GM19372 (cell line): ENCODE results near the gene GDA.
A peak's percentile ranks its signal among the peaks of the same experiment; 100 is the strongest.

ENCODE experiments used
- ATAC-seq: cut with Tn5 transposase; IDR thresholded peaks from one replicate; pipeline ENCODE4 v1.9.1; 2021; ENCODE audit warnings: mild to moderate bottlenecking, low read depth, moderate library complexity; ENCODE audit not compliant: unreplicated experiment

Gene GDA

DNA sequence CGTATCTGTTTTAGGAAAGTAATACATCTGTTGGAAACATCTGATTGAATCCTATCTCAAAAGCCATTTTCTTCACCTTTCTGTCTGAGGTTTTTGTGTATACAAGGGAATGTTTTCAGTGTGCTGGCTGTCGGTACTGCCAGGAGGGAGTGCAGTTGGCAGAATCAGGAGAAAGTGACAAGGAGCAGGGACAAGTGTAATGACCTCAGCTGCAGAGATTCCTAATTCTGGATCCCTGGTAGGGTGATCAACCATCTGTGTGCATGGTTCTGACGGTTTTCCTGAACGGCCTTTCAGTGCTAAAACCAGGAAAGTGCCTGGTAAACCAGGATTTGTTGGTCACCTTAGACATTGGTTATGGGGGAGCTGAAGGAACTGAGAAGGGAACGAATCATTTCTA is 1.6 kb upstream of the GDA start:
- no peak for ATAC-seq

DNA sequence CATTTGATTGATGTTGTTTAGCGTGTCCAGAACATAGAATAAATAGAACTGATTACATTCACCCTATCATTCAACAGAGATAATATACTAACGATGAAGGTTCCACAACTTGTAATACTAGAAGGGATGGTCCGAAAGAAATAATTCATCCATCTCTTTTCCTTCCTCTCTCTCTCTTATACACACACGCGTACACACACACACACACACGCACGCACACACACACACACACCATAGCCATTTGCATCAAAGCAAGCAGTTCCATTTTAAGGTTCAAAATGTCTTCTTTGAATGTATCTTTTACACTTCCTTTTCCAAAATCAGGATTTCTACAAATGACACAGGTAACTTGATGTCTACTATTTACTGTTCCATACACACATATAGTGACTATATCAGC is 887 bp downstream of the GDA start:
- no peak for ATAC-seq

DNA sequence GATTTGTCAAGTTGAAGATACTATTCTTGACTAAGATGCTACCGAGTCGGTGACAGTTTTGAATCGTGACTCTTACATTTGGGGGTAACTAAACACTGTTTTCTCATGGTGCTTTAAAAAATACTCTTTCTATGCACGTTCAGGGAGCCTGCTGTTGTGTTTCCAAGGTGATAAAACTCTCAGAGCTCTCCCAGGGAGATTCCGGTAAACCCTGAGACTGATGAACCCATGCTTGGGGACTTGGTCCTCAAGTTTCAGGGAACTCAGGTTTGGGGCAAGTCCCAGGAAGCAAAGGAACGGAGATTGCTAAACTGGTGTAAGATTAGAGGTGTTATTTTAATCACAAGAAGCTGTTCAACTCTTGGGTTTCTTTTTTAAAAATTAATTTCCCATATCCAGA is 1.4 kb downstream of the GDA start:
- no peak for ATAC-seq

DNA sequence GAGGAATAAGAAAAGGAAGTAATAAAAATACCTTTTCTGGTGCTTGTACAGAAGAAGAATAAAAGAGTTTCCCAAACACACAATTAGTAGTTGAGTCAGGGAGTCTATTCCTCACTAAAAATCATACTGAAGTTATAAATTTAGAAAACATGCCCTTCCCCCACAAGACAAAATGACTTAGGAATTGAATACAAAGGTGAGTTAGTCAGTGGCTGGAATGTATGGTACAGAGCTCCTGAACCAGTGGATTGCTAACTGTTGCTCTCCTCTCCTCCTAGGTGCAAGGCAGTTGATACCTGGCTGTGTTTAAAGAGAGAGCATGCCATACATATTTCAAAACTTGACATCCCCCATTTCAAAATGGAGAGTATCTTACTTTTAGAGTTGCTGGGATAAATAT is 1.9 kb downstream of the GDA start:
- ATAC-seq, result no peak

DNA sequence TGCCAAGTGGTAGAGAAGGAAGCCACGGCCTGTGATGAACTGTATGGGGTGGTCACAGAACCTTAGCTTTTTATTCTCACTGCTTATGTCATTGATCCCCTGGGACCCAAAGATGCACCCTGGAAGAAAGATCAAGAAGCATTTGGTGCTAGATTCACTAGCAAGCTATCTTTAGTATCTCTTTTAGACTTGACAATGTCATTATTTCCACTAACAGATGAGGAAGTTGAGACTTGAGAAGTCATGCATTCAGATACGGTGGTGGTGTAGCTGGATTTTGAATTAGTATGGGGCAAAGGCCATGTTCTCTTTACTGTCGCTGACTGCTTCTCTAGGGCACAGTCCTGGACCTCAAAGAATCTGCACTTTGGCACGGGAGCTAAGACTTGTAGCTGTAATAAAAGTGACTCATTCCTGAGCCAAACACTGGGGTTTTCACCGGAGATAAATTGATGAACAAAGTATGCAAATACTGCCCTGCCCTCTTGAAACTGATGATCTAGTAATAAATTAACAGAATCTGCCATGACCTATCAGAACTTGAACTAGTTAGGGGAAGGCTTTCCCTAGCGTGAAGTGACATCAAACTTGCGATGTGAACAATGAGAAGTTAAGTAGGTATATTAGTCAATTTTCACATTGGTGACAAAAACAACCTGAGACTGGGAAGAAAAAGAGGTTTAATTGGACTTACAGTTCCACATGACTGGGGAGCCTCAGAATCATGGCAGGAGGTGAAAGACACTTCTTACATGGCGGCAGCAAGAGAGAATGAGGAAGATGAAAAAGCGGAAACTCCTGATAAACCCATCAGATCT is 5.4 kb downstream of the GDA start:
- ATAC-seq, result peak; percentile 77

DNA sequence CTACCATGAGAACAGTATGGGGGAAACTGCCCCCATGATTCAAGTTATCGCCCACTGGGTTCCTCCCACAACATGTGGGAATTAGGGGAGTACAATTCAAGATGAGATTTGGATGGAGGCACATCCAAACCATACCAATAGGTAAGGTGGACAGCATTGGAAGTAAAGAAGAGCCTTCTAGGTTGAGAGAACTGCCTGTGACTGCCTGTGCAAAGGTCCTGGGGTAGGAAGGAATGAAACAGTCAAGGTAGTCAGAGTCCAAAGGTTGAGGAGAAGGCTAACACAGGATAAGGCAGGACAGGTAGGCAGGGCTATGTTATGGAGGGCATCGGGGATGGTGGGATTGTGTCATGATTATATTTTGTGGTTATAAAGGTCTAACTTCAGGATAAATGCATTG is 6.1 kb downstream of the GDA start:
- no peak for ATAC-seq

DNA sequence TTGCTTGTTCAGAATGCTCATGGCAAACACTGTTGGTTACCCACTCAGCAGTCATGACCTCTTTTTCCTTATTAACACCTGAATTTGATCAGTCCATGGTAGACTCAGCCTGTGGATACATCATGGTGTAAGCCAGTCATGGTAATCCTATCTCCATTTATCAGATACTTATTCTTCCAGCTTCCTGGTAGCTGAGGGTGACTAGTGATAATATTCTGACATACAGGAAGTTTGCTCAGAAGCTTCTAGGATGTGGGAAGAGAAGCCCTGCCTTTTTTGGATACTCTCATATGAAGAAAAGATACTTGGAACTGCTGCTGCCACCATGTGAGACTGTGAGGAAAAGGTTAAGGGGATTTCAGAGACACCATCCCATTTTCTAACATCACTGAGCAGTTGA is 7.3 kb downstream of the GDA start:
- ATAC-seq, result no peak

DNA sequence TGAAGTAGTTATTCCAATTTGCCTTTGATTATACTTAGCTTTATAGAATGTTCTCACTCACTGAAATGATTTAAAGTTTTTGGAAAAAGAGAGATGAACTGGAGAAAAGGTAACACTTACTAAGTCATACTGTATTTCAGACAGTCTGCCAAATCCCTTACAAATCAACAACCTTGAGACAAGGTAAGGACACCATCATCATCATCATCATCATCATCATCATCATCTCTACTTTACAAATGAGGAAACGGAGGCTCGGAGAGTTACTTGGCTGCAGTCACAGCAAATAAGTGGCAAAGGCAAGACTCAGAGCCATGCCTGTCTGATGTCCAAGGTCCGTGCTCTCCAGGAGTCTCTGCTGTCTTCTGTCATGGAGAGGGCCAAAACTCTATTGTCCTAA is 9.4 kb downstream of the GDA start:
- ATAC-seq, result no peak

DNA sequence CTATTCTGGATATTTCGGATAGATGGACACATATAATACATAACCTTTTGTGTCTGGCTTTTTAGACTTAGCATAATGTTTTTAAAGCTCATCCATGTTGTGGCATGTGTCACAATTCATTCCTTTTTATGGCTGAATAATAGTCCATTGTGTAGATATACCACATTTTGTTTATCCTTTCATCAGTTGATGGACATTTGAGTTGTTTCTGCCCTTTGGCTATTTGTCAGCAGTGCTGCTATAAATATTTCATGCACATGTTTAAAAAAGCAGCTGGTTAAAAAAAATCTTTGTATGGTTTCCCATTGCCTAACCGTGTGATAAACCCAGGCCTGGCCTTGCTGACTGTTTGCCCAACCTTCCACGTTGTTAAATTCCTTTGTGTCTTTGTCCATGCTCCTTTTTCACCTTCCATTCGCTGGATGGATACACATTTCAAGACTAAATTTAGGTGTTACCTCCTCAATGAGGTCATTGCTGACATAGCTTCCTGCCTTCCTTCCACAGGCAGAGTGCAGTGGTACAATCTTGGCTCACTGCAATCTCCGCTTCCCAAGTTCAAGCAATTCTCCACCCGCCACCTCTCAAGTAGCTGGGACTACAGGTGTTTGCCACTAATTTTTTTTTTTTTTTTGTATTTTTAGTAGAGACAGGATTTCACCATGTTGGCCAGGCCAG is 11.3 kb downstream of the GDA start:
- ATAC-seq, result no peak

DNA sequence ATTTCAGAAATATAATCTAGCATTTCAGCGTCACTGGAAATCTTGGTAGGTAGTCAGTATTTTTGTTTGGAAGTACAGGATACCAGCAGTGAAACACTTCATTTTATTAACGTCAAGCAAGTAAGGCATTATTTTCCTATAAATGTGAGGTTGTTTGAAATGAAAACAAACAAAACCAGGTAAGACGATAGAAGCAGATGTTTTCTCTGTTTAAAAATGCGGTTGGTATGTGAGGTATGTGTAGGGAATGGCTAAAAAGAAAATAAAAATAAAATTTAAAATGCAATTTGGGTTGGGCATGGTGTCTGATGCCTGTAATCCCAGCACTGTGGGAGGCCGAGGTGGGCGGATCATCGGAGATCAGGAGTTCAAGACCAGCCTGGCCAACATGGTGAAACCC is 16.1 kb downstream of the GDA start:
- no peak for ATAC-seq

DNA sequence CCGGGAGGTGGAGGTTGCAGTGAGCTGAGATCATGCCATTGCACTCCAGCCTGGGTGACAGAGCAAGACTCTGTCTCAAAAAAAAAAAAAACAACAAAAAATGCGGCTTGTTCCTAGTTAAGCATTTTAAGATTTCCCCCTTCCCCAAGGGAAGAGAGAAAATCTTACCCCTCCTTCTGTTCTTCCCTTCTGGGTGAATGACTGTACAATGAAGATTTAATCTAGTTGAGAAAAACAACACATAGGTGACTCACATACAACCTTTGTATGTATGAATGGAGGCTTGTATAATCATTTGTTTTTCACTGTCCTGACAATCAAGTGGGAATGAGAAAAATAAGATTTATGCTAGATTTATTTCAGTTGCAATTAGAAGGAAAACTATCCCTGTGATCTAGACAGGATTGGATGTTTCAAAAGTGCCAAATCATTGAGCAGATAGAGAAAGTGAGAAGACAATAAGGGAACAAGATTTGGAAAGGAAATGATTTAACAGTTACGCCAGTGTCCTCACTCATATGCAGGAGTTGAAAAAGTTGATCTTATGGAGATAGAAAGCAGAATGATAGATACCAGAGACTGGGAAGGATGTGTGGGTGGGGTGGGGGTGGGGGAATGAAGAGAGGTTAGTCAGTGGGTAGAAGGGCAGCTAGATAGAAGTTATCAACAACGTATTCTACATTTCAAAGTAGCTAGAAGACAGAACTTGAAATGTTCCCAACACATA is 16.7 kb downstream of the GDA start:
- no peak for ATAC-seq

DNA sequence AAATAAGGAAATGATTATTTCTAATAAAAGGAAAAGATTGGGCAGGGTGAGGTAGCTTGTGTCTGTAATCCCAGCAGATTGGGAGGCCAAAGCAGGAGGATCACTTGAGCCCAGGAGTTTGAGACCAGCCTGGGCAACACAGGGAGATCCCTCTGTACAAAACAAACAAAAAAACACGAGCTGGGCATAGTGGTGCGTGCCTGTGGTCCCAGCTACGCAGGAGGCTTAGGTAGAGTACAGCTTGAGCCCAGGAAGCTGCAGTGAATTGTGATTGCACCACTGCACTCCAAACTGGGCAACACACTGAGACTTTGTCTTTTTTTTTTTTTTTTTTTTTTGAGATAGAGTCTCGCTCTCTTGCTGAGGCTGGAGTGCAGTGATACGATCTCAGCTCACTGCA is 18.8 kb downstream of the GDA start:
- ATAC-seq, result no peak

DNA sequence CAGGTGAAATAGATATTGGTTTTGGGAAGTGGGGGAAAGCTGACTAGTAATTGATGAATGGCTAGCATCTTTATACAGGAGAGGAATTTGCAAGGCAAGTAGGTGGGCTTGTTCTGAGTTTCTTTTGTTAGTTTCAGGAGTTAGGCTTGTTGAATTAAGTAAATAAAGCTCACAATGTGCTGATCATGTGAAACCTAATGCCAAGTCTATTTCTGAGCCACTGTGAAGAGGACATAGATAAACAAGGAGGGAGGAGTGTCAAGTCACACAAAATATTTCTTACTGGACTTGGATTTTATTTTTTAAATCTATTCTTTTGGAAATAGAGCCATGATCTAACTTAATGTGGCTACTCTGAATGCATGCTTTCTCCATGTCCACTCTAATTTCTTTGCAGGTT is 19.9 kb downstream of the GDA start:
- no peak for ATAC-seq

DNA sequence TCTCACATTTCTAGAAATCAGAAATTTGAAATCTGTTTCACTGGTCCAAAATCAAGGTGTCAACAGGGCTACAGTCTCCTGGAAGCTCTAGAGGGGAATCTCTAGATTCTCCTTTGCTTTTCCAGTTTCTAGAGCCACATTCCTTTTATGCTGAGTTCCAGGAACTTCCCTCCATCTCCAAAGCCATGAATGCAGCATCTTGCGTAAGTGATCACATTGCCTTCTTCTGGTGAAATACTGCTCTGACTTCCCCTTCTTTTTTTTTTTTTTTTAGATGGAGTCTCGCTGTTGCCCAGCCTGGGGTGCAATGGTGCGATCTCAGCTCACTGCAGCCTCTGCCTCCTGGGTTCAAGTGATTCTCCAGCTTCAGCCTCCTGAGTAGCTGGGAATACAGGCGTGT is 23.8 kb downstream of the GDA start:
- ATAC-seq, result no peak

DNA sequence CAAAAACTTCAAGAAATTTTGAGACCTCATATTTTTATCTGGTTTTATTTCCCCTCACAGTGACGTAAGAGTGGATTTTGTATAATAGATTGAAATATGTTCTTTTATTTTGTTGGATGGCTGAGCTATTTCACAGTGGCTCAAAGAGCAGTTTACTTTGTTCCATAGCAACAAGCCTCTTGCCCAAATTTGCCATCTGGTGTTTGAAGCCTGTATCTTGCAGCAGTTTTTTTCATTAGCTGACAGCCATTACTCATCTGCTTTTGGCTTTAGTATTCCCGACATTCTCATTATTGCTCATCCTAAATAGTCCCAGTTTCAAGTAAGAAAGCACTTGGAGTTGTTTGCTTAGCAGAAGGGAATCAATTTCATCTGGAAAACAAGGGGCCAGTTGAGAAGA is 36.3 kb downstream of the GDA start:
- ATAC-seq, result no peak

DNA sequence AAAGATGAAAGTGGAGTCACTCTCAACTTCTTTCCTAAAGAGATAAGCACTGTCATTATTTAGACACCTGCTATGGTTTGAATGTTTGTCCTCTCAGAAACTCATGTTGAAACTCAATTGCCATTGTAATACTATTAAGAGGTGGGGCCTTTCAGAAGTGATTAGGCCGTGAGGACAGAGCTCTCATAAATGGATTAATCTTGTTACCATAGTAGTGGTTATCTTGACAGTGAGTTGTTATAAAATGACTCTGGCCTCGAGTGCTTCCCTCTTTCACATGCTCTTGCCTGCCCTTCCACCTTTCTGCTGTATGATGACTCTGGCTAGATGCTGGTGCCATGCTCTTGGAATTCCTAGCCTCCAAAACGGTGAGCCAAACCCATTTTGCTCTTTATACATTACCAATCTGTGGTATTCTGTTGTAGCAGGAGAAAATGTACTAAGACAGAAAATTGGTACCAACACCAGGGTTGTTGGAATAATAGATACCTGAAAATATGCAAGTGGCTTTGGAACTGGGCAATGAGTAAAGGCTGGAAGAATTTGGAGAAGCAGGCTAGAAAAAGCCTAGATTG is 38.0 kb downstream of the GDA start:
- no peak for ATAC-seq

DNA sequence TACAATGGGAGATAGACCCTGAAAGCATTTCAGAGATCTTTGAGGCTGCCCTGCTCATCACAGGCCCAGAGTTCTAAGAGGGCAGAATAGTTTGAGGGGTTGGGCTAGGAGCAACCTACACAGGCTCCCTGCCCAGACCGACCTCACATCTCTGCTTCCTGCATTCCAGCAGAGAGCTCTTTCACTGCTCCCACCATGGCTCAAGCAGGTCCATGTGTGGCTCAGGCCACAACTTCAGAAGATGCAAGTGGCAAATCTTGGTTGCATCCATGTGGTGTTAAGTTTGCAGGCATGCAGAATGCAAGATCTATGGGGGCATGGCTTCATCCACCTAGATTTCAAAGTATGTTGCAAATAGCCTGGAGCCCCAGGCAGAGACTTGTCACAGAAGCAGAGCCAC is 39.0 kb downstream of the GDA start:
- ATAC-seq, result no peak

DNA sequence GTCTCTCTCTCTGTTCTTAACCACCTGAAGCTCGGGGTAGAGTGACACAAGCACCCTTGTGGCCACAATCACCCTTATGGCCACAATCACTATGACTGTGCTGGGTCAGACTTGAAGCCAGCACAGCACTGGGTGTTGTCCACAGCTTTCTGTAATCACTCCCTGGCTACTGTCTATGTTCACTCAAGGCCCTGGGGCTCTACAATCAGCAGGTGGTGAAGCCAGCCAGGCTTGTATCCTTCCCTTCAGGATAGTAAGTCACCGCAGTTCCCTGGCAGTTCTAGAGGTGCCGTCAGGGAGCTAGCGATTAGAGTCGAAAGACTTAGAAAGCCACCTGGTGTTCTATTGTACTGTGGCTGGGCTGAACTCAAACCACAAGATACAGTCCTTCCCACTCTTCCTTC is 44.2 kb downstream of the GDA start:
- ATAC-seq, result peak; percentile 90

DNA sequence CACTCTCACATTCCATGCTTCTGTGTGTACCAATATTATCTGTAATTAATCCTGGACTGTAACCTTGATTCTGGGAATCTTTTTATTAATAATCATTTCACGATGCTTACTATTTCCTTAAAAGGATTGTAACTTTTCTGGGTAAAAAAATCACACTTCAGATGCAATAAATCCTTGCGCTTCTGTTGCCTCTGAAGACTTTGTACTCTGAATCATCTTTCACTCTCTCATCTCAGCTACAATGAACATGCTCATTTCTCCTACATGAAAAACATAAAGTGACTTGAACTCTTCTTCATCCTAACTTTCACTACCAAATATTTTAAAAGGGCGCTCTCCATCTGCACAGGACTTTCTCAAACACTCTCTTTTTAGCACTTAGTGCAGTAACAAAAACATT is 50.0 kb downstream of the GDA start:
- no peak for ATAC-seq

DNA sequence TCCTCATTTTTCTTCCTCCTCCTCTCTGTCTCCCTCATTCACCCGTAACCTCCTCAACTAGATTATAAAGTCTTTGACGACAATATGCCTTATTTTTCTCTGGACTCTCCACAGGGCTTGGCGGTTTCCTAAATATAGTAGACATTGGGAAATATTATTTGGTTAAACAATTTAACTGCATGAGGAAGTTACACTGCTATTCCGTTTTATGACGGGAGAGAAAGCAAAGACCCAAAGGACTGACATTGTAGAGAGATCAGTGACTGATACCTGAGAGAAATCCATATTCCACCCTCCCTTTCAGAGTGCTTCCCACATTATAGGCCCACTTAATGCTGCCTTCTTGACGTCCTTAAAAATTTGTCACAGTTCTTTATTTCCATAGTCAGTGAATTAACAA is 51.2 kb downstream of the GDA start:
- ATAC-seq, result no peak

DNA sequence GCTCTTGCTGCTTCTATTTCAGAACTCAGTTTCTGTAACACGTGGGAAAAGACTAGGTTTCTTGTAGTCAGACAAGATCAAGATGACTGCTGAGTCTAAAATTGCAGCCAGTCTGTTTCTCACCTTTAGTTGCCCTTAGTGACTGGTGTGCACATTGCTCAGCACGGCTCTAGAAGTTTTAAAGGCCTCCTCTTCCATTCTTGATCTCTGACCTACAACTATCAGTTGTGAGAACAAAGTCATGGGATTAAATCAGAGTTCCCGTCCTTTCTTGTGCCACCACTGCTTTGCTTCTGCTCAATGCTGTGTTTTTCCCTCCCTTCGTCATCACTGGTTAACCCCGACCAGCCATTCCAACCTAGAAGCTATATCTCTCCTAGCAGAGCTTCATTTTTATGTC is 52.8 kb downstream of the GDA start:
- no peak for ATAC-seq
